ENCODE measurements around the gene CDHR2.

CDHR2 gene

DNA sequence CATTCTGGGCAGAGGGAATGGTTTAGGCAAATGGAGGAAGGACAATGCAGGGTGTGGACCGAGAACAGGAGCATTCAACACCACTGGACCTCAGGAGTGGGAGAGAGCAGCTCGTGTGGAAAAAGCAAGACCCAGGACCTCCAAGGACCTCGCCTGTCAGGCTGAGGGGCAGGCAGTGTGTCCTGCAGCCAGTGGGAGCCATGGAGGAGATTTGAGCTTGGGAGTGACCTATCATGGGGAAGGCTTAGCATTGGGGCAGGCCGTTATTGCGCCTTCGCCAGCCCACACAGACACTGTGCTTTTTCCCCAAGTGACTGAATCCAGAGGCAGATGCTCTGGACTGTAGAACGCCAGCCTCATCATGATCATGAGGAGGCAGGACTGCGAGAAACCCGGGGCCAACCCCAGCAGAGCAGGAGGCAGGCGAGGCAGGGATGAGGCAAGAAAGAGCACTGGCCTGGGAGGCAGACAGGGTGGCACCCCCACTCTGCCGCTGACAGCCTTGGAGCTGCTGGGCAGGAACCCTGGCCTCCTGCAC is 3.3 kb downstream of the CDHR2 start:
- no peaks in the 10 kb centered on the region for H3K36me3 ChIP-seq (ENCODE audit: control insufficient read depth, insufficient read depth, low read length)
- WGBS (ENCODE audit: extremely low coverage, insufficient coverage, low lambda C conversion rate) = no CpG with 5 or more reads among the region's 11 CpGs

DNA sequence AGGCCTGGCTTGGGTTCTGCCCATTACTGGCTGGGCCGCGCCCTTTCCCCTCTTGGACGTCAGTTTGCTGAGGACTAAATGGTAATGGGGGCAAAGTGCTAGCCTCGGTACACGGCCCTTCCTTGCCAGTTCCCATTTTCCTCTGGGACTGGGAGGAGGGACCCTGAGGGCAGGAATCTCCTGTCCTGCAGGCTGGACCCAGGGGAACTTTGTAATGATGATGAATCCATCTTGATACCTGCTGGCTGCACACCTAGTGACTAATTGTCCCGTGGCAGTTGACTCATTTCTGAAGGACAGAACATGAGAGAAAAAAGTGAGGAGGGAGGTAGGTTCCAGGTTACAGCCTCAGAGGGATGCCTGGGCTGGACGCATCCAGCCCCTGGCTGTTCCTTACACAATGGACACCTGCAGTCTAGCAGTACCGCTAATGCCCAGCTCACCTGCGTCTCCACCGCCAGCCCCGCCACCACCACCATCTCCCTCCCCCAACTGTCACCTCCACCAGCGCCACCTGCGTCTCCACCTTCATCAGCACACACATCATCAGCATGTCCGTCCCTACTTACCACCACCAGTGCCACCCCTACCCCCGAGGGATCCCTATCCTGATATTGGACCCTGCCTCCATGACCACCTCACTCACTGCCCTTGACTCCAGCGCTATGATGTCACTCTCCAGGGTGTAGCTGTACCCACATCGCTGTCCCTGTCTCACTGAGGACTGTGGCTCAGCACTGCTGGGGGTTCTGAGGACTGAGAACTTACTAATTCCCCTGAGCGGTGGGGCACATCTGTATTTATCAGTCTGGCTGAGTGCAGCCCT is 4.3 kb downstream of the CDHR2 start:
- no peak overlapping the region for H4K5ac ChIP-seq (ENCODE audit: low read length)
- no peak overlapping the region for H3K4me3 ChIP-seq (ENCODE audit: low read length)
- no peak overlapping the region for H3K18ac ChIP-seq (ENCODE audit: low read length)
- DNase-seq = no peak
- no peak overlapping the region for H2AK5ac ChIP-seq (ENCODE audit: low read length)
- H4K8ac ChIP-seq (ENCODE audit: low read depth, low read length) = no peak overlapping the region
- H3K4me2 ChIP-seq (ENCODE audit: low read length) = no peak overlapping the region
- no peaks in the 10 kb centered on the region for H3K36me3 ChIP-seq (ENCODE audit: control insufficient read depth, insufficient read depth, low read length)
- no peak overlapping the region for H3K4ac ChIP-seq (ENCODE audit: low read depth, low read length)
- H3K9ac ChIP-seq (ENCODE audit: low read length) = no peak overlapping the region
- H3K27ac ChIP-seq (ENCODE audit: low read depth, low read length) = no peak overlapping the region
- no peaks in the 10 kb centered on the region for H3K79me1 ChIP-seq (ENCODE audit: low read length)
- WGBS (ENCODE audit: extremely low coverage, insufficient coverage, low lambda C conversion rate) = no CpG with 5 or more reads among the region's 18 CpGs
- H2BK15ac ChIP-seq (replicated peaks; ENCODE audit: low read depth) = no peak overlapping the region
- H3K4me1 ChIP-seq (ENCODE audit: control insufficient read depth, low read depth, low read length) = no peaks in the 10 kb centered on the region
- H3K23ac ChIP-seq (ENCODE audit: low read length) = no peak overlapping the region
- no peaks in the 10 kb centered on the region for H3K27me3 ChIP-seq (ENCODE audit: insufficient read depth, low read length, poor library complexity)
- no peak overlapping the region for H3K56ac ChIP-seq (ENCODE audit: low read length)
- no peak overlapping the region for H2BK5ac ChIP-seq (ENCODE audit: low read length)
- H2BK120ac ChIP-seq (ENCODE audit: low read depth, low read length) = no peak overlapping the region
- no peaks in the 10 kb centered on the region for H3K79me2 ChIP-seq (ENCODE audit: control insufficient read depth, insufficient read depth, low read length)

More for the DNA sequence above, 3.3 kb downstream of the CDHR2 start:
- no peak overlapping the region for H3K18ac ChIP-seq (ENCODE audit: low read length)
- H2BK15ac ChIP-seq (replicated peaks; ENCODE audit: low read depth) = no peak overlapping the region
- H3K56ac ChIP-seq (ENCODE audit: low read length) = no peak overlapping the region
- no peaks in the 10 kb centered on the region for H3K79me1 ChIP-seq (ENCODE audit: low read length)
- H2BK5ac ChIP-seq (ENCODE audit: low read length) = no peak overlapping the region
- H3K4me1 ChIP-seq (ENCODE audit: control insufficient read depth, low read depth, low read length) = no peaks in the 10 kb centered on the region
- H4K8ac ChIP-seq (ENCODE audit: low read depth, low read length) = no peak overlapping the region
- no peaks in the 10 kb centered on the region for H3K79me2 ChIP-seq (ENCODE audit: control insufficient read depth, insufficient read depth, low read length)
- no peak for DNase-seq
- H3K4me2 ChIP-seq (ENCODE audit: low read length) = no peak overlapping the region
- no peak overlapping the region for H3K23ac ChIP-seq (ENCODE audit: low read length)
- no peak overlapping the region for H3K27ac ChIP-seq (ENCODE audit: low read depth, low read length)
- no peaks in the 10 kb centered on the region for H3K27me3 ChIP-seq (ENCODE audit: insufficient read depth, low read length, poor library complexity)
- H3K9ac ChIP-seq (ENCODE audit: low read length) = no peak overlapping the region
- no peak overlapping the region for H2BK120ac ChIP-seq (ENCODE audit: low read depth, low read length)
- H4K5ac ChIP-seq (ENCODE audit: low read length) = no peak overlapping the region
- no peak overlapping the region for H2AK5ac ChIP-seq (ENCODE audit: low read length)
- H3K4ac ChIP-seq (ENCODE audit: low read depth, low read length) = no peak overlapping the region
- no peak overlapping the region for H3K4me3 ChIP-seq (ENCODE audit: low read length)

DNA sequence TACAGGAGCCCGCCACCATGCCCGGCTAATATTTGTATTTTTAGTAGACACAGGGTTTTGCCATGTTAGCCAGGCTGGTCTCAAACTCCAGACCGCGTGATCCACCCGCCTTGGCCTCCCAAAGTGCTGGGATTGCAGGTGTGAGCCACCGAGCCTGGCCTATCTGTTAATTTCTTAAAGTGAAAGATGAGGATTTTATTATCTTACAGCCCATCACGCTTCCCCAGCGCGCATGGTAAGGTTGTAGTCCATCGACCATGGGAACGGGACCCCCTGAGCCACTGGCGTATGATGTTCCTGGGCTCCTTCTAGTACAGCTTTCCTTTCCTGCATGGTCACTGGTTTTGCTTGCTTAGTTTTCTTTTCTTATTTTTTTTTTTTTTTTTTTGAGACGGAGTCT is 8.7 kb downstream of the CDHR2 start:
- Histone ChIP-seq H3K4me1 (ENCODE audit: control insufficient read depth, low read depth, low read length) (no peaks in the 10 kb centered on the region), H3K27ac (ENCODE audit: low read depth, low read length) (no peak overlapping the region), H3K36me3 (ENCODE audit: control insufficient read depth, insufficient read depth, low read length) (no peaks in the 10 kb centered on the region), H2BK15ac (replicated peaks; ENCODE audit: low read depth) (no peak overlapping the region), H2BK5ac (ENCODE audit: low read length) (no peak overlapping the region), H3K79me2 (ENCODE audit: control insufficient read depth, insufficient read depth, low read length) (no peaks in the 10 kb centered on the region), H3K18ac (ENCODE audit: low read length) (no peak overlapping the region), H4K5ac (ENCODE audit: low read length) (no peak overlapping the region), H2BK120ac (ENCODE audit: low read depth, low read length) (no peak overlapping the region), H3K79me1 (ENCODE audit: low read length) (no peaks in the 10 kb centered on the region), H2AK5ac (ENCODE audit: low read length) (no peak overlapping the region), H3K27me3 (ENCODE audit: insufficient read depth, low read length, poor library complexity) (no peaks in the 10 kb centered on the region), H3K56ac (ENCODE audit: low read length) (no peak overlapping the region), H4K8ac (ENCODE audit: low read depth, low read length) (no peak overlapping the region), H3K4me2 (ENCODE audit: low read length) (no peak overlapping the region), H3K4ac (ENCODE audit: low read depth, low read length) (no peak overlapping the region), H3K4me3 (ENCODE audit: low read length) (no peak overlapping the region), H3K9ac (ENCODE audit: low read length) (no peak overlapping the region), H3K23ac (ENCODE audit: low read length) (no peak overlapping the region)
- DNase-seq = no peak
- WGBS (ENCODE audit: extremely low coverage, insufficient coverage, low lambda C conversion rate) = no CpG with 5 or more reads among the region's 13 CpGs

DNA sequence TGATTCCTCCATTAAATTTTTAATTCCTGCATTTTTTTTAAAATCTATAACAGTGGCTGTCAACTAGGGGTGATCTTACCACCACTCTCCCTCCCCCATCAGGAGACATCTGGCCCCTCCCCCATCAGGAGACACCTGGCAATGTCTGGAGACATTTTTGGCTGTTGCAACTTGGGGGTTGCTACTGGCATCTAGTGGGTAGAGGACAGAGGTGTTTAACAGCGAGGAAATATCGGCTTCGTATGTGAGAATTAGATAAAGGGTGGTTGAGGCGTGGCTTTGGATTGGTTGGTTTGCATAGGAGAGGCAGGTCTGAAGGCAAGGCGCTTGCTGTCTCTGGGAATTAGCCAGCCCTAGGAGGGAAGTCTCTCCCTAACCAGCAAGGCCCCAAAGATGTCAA is 10.5 kb downstream of the CDHR2 start:
- H2BK5ac ChIP-seq (ENCODE audit: low read length) = no peak overlapping the region
- H3K4me1 ChIP-seq (ENCODE audit: control insufficient read depth, low read depth, low read length) = no peaks in the 10 kb centered on the region
- H4K8ac ChIP-seq (ENCODE audit: low read depth, low read length) = no peak overlapping the region
- H3K9ac ChIP-seq (ENCODE audit: low read length) = no peak overlapping the region
- no peaks in the 10 kb centered on the region for H3K36me3 ChIP-seq (ENCODE audit: control insufficient read depth, insufficient read depth, low read length)
- H3K4ac ChIP-seq (ENCODE audit: low read depth, low read length) = no peak overlapping the region
- no peak overlapping the region for H2AK5ac ChIP-seq (ENCODE audit: low read length)
- H3K23ac ChIP-seq (ENCODE audit: low read length) = no peak overlapping the region
- H3K79me1 ChIP-seq (ENCODE audit: low read length) = no peaks in the 10 kb centered on the region
- no peak overlapping the region for H3K56ac ChIP-seq (ENCODE audit: low read length)
- H3K27me3 ChIP-seq (ENCODE audit: insufficient read depth, low read length, poor library complexity) = no peaks in the 10 kb centered on the region
- WGBS (ENCODE audit: extremely low coverage, insufficient coverage, low lambda C conversion rate) = no CpG with 5 or more reads among the region's 5 CpGs
- no peaks in the 10 kb centered on the region for H3K79me2 ChIP-seq (ENCODE audit: control insufficient read depth, insufficient read depth, low read length)
- H2BK120ac ChIP-seq (ENCODE audit: low read depth, low read length) = no peak overlapping the region
- H3K4me2 ChIP-seq (ENCODE audit: low read length) = no peak overlapping the region
- H2BK15ac ChIP-seq (replicated peaks; ENCODE audit: low read depth) = no peak overlapping the region
- no peak overlapping the region for H3K4me3 ChIP-seq (ENCODE audit: low read length)
- no peak overlapping the region for H3K18ac ChIP-seq (ENCODE audit: low read length)
- H4K5ac ChIP-seq (ENCODE audit: low read length) = no peak overlapping the region
- DNase-seq = peak; percentile 72
- no peak overlapping the region for H3K27ac ChIP-seq (ENCODE audit: low read depth, low read length)

DNA sequence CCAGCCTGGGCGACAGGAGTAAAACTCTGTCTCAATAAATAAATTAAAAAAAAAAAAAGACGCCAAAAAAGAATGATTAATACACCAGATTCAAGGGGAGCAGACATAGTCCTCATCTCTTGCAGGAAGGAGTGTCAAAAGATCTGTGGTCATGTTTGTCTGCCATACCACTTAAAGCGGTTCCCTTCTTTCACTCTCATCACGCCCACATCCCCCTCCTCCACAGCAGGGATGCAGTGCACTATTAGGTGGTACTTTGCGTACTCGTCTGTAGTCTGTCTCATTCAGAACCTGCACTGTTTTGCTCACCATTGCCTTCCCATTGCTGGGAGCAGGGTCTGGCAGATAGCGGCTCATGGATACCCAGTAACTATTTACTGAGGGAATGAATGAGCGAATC is 11.2 kb downstream of the CDHR2 start:
- Histone ChIP-seq H3K9ac (ENCODE audit: low read length) (no peak overlapping the region), H3K27ac (ENCODE audit: low read depth, low read length) (no peak overlapping the region), H3K4ac (ENCODE audit: low read depth, low read length) (no peak overlapping the region), H3K79me2 (ENCODE audit: control insufficient read depth, insufficient read depth, low read length) (no peaks in the 10 kb centered on the region), H3K27me3 (ENCODE audit: insufficient read depth, low read length, poor library complexity) (no peaks in the 10 kb centered on the region), H3K18ac (ENCODE audit: low read length) (no peak overlapping the region), H3K56ac (ENCODE audit: low read length) (no peak overlapping the region), H4K8ac (ENCODE audit: low read depth, low read length) (no peak overlapping the region), H2BK5ac (ENCODE audit: low read length) (no peak overlapping the region), H3K4me3 (ENCODE audit: low read length) (no peak overlapping the region), H3K23ac (ENCODE audit: low read length) (no peak overlapping the region), H4K5ac (ENCODE audit: low read length) (no peak overlapping the region), H3K36me3 (ENCODE audit: control insufficient read depth, insufficient read depth, low read length) (no peaks in the 10 kb centered on the region), H2BK120ac (ENCODE audit: low read depth, low read length) (no peak overlapping the region), H3K4me1 (ENCODE audit: control insufficient read depth, low read depth, low read length) (no peaks in the 10 kb centered on the region), H3K79me1 (ENCODE audit: low read length) (no peaks in the 10 kb centered on the region), H2BK15ac (replicated peaks; ENCODE audit: low read depth) (no peak overlapping the region), H2AK5ac (ENCODE audit: low read length) (no peak overlapping the region), H3K4me2 (ENCODE audit: low read length) (no peak overlapping the region)
- no peak for DNase-seq
- no CpG with 5 or more reads among the region's 8 CpGs for WGBS (ENCODE audit: extremely low coverage, insufficient coverage, low lambda C conversion rate)

DNA sequence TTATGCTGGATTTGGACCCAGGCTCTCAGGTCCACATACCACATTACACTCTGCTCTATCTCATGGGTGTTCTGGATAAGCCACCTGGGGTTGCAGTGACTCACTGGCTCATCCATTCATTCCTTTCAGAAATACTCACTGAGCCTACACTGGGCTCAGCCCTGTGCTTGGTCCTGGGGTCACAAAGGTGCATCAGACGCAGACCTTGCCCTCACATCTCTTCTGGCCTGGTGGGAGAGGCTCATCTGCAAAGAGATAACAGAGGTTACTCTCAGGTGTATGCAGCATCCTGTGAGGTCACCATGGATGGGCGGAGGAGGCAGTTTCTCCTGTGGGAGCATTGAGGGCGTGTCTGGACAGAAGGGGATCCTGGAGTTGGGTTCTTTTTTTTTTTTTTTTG is 12.1 kb downstream of the CDHR2 start:
- Histone ChIP-seq H3K4ac (ENCODE audit: low read depth, low read length) (no peak overlapping the region), H4K5ac (ENCODE audit: low read length) (no peak overlapping the region), H3K27me3 (ENCODE audit: insufficient read depth, low read length, poor library complexity) (no peaks in the 10 kb centered on the region), H2BK5ac (ENCODE audit: low read length) (no peak overlapping the region), H3K36me3 (ENCODE audit: control insufficient read depth, insufficient read depth, low read length) (no peaks in the 10 kb centered on the region), H3K27ac (ENCODE audit: low read depth, low read length) (no peak overlapping the region), H3K56ac (ENCODE audit: low read length) (no peak overlapping the region), H2BK15ac (replicated peaks; ENCODE audit: low read depth) (no peak overlapping the region), H3K79me1 (ENCODE audit: low read length) (no peaks in the 10 kb centered on the region), H3K9ac (ENCODE audit: low read length) (no peak overlapping the region), H4K8ac (ENCODE audit: low read depth, low read length) (no peak overlapping the region), H3K4me1 (ENCODE audit: control insufficient read depth, low read depth, low read length) (no peaks in the 10 kb centered on the region), H3K79me2 (ENCODE audit: control insufficient read depth, insufficient read depth, low read length) (no peaks in the 10 kb centered on the region), H2BK120ac (ENCODE audit: low read depth, low read length) (no peak overlapping the region), H2AK5ac (ENCODE audit: low read length) (no peak overlapping the region), H3K23ac (ENCODE audit: low read length) (no peak overlapping the region), H3K18ac (ENCODE audit: low read length) (no peak overlapping the region), H3K4me2 (ENCODE audit: low read length) (no peak overlapping the region), H3K4me3 (ENCODE audit: low read length) (no peak overlapping the region)
- no CpG with 5 or more reads among the region's 3 CpGs for WGBS (ENCODE audit: extremely low coverage, insufficient coverage, low lambda C conversion rate)
- no peak for DNase-seq

Measured in mesendoderm (in vitro differentiated cells).